ENCODE measurements around the gene DCAF15.

DNA sequence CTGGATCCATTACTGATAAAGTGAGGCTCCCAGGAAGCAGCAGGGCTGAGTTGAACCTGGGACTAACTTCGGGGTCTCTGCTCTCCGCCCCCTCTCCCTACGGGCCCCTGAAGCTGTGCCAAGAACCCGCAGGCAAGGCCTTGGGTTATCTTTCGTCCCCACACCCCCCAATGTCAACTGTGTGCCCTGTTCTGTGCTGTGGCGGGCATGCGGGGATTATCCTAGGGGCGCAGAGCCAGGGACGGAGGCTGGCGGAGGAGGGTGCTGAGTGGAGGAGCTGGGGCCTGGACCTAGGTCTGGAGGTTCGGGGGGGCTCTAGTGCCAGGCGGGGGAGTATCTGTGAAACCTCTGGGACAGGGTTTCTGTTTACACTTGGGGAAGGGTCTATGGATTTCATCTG, 27.4 kb downstream of the DCAF15 start:
- TF ChIP-seq POLR2A (IDR thresholded peaks at IDR 0.05), result no peak
- TF ChIP-seq, protein P1, sequence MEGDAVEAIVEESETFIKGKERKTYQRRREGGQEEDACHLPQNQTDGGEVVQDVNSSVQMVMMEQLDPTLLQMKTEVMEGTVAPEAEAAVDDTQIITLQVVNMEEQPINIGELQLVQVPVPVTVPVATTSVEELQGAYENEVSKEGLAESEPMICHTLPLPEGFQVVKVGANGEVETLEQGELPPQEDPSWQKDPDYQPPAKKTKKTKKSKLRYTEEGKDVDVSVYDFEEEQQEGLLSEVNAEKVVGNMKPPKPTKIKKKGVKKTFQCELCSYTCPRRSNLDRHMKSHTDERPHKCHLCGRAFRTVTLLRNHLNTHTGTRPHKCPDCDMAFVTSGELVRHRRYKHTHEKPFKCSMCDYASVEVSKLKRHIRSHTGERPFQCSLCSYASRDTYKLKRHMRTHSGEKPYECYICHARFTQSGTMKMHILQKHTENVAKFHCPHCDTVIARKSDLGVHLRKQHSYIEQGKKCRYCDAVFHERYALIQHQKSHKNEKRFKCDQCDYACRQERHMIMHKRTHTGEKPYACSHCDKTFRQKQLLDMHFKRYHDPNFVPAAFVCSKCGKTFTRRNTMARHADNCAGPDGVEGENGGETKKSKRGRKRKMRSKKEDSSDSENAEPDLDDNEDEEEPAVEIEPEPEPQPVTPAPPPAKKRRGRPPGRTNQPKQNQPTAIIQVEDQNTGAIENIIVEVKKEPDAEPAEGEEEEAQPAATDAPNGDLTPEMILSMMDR (IDR thresholded peaks at IDR 0.05), result no peak
